GM12873 (cell line): Measurements from ENCODE around the gene LIMCH1.

Experiments
- CTCF ChIP-seq: IDR thresholded peaks from 2 replicates; pipeline ENCODE4 v1.5.1; 2012; ENCODE audit warnings: low read depth, mild to moderate bottlenecking, moderate library complexity, low read length, control low read depth; ENCODE audit not compliant: insufficient read depth; ENCODE audit errors: missing control alignments

The LIMCH1 gene

GRCh38 chr4:41643331-41643730 is 105.4 kb downstream of the LIMCH1 start:
- TF ChIP-seq CTCF, result no peak

GRCh38 chr4:41644288-41644914 is 106.4 kb downstream of the LIMCH1 start:
- TF ChIP-seq CTCF, result peak; percentile 69

- TF ChIP-seq CTCF, result no peak
These were observed 106.9 kb downstream of the LIMCH1 start for GRCh38 chr4:41644915-41645295.

- no peak for TF ChIP-seq CTCF
These were observed 107.9 kb downstream of the LIMCH1 start for GRCh38 chr4:41645728-41646390.

- TF ChIP-seq CTCF, result no peak
These were observed 108.9 kb downstream of the LIMCH1 start for GRCh38 chr4:41646862-41647261.

- TF ChIP-seq CTCF, result no peak
These were observed 109.4 kb downstream of the LIMCH1 start for GRCh38 chr4:41647383-41647782.

GRCh38 chr4:41652971-41653370 is 115.0 kb downstream of the LIMCH1 start:
- TF ChIP-seq CTCF, result no peak
